NCI-H1694 (cell line): ENCODE measurements around the gene SEMA3F.
A peak's percentile ranks its signal among the peaks of the same experiment; 100 is the strongest.

ENCODE experiments used
- DNase-seq: peaks from one replicate; lab custom pipeline; 2025; lab: John Stamatoyannopoulos, UW

Gene SEMA3F

DNA sequence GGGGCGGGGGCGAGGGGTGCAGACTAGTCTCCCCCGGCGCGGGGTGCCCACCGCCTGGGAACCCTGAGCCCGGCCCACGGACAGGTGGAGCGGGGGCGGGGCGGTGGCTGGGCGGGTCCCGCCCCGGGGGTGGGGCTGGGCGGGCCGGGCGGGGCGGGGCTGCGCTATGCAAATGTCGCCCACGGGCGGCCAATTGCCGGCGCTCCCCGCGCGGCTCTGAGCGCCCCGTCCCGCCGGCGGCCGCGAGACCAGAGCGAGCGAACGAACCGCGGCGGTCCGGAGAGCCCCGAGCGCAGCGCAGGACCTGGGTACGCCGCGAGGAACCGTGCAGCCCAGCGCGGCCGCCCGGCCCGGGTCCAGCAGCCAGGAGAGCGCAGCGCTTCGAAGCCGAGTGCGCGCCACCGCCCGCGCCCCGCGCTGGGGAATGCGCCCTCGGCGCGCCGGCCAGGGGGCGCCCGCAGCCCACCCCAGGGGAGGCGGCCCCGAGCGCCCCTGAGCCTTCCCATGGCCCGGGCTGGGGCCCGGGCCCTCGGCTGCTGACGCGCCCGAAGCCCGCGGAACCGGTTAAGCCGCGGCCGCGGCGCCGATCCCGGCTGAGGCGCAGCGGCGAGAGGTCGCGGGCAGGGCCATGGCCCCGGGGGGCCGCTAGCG, at the start of gene SEMA3F:
Gene SEMA3F (plus strand): TSS at position 485 of the 651 bp plus-strand sequence. CDS start 4,299 bp downstream, outside the sequence.
- no peak for DNase-seq

DNA sequence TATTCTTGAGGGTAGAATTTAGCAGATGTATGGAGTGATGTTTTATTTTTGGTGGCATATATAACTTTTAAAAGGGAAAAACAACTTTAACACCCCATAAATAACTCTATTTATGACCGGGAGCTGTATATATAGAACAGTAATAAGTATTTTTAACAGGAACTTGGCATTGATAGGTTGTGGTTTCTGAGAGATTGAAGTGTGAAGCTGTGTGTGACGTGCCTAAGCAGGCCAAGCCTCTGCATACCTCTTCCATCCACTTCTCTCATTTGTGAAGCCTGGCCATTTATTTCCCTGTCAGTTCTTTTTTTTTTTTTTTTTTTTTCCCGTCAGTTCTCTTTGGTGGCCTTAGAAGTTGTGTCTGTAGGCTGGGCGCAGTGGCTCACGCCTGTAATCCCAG, 43.4 kb upstream of the SEMA3F start:
- no peak for DNase-seq

GRCh38 chr3:50112462-50112861, 42.7 kb upstream of the SEMA3F start:
- peak; percentile 7 for DNase-seq

- DNase-seq = no peak
Observed at GRCh38 chr3:50117120-50117519, 38.0 kb upstream of the SEMA3F start.

DNA sequence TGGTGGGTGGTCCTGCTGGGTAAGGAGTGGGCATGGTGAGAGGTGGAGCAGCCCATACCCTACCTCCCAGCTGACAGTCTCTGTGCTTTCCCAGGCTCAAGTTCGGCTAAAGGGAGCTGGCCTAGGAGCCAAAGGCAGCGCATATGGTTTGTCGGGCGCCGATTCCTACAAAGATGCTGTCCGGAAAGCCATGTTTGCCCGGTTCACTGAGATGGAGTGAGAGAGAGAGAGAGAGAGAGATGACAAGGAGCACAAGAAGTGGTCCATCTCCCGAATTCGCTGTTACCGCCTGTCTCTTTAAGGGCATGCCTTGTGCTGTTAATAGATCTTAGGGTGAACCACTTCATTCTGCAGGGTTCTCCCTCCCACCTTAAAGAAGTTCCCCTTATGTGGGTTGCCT, 36.9 kb upstream of the SEMA3F start:
- DNase-seq = no peak

GRCh38 chr3:50119786-50120185, 35.3 kb upstream of the SEMA3F start:
- DNase-seq = no peak

DNA sequence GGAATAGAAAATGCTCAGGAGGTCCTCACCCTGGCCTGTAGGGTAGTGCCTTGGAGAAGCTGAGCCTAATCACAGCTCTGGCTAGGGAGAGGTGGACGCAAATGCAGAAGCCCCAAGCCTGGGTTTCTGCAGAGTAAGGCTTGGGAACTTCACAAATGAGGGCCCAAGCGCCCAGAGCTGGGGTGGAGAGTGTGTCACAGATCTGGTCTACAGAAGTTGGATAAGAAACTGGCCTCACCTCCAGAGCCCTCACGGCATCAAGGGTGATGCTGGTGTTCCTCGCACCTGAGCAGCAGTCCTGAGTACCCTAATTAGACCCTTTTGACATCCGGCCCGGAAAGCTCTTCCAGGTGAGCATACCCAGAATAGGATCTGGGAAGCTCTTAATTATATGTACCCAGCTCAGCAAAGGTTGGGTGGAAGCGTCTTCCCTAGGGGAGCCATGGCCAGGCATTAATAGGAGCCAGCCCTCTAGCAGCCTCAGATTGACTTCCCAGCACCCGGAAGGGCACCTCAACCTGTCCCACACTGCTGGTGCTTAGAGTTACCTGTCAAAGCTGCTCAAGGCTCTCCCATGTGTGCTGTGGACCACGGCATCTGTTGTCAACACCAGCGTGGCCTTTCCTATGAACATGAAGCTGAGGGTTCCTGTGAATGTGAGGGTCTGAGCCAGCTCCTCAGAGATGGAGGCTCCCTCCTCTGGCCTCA, 34.6 kb upstream of the SEMA3F start:
- no peak for DNase-seq

DNA sequence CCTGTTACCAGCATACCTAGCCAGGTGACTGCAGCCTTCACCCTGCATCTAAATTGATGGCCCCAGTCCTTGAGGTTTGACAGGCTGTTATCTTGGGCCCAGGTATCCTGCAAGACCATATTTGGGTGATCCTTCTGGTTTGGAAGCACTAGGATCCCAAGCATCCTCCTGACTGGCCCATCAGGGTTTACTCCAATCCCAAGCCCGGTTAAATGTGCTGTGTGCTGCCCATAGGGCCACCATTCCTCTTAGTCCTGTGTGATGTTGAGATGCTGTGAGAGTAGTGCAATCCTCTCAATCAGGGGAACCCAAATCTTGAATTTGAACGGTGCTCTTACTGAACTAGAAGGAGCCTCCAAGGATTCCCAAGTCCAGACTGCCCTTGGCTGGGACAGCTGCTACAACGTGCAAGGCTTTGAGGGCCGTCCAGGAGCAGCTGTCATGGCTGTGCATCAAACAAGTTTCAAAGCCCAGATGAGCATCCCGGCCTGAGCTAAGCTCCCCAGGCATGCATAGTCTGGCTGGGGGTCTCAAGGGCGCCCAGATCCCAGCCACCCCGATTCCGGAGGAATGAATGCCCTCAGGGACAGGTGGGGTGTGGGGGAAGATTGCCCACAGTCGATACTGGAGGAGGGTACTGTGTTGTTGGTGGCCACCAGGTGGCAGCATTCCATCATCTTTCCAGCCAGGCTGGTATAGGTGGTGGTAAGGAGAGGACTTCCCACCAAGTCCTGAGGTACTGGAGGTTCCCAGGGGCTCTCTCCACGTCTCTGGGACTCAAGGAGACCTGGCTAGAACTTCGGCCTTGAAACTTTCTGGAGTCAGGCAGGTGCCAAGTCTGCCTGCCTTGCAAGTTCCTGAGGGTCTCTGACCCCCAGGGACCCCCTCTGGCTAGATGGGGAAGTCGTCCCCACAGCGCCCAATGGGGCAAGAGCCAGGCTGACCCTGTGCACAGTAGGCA, 33.8 kb upstream of the SEMA3F start:
- peak; percentile 31 for DNase-seq

- DNase-seq = no peak
Observed at GRCh38 chr3:50122071-50122470, 33.1 kb upstream of the SEMA3F start.

DNA sequence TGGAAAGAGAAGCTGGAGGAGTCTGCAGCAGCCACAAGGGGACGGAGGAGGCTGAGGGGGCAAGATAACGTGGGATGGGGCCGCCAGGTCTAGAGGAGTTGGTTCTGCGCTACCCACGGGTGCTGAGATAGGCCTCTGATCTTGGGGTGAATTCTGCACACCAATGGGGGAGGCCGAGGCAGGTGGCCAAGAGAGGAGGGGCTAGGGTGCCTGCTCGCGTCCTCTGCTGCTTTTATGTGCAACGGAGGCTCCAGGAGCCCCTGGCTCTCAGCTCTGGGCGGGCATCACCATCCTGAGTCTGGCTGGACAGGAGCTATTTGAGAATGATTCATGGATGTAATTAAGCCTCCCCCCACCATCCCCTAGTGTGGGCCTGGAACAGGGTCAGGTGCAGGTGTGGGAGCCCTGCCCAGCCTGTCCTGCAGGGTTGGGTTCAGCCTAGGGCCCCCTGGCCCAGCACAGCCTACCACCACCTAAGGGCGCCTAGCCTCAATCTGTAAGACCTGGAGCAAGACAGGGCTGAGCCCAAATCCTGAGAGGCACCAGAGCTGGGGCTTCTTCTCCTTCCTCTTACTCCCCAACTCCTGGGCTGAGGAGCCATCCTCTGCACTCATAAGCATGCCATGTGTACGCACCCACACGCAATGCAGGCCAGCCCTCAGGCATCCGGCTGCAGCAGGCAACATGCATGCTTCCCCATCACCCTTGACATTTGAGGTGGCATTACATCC, 32.3 kb upstream of the SEMA3F start:
- no peak for DNase-seq

DNA sequence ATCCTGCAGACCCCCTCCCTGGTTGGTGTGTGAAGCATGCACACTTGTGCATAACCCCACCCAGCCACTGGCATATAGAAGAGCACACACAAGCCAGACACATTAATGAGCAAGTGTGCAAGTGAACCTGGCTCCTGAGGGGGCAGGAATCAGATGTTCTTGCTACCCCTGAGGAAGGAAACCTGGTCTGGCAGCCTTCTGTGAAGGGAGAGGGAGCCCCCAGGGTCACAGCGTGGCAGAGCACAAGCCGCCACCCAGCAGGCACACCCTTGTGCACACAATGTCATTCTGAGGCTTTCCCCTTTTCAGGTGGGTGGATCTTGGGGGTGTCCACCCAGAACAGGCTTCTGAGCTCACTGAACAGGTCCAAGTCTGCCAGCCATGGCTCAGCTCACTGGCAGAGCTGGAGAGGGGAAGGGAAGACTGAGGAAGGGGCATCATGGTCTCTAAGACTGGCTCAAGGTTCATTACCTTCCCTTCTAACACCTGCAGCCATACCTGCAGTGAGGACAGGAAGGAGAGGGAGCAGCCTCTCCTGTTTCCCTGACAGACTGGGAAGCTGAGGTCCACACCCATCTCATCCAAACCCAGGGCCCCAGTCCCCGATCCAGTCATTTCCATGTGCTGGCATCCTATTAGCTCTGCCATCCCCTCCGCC, 31.6 kb upstream of the SEMA3F start:
- no peak for DNase-seq

GRCh38 chr3:50124052-50124799, 30.9 kb upstream of the SEMA3F start:
- DNase-seq = no peak

GRCh38 chr3:50124800-50125178, 30.3 kb upstream of the SEMA3F start:
- DNase-seq = no peak

- no peak for DNase-seq
Observed at GRCh38 chr3:50125541-50126286, 29.4 kb upstream of the SEMA3F start.

DNA sequence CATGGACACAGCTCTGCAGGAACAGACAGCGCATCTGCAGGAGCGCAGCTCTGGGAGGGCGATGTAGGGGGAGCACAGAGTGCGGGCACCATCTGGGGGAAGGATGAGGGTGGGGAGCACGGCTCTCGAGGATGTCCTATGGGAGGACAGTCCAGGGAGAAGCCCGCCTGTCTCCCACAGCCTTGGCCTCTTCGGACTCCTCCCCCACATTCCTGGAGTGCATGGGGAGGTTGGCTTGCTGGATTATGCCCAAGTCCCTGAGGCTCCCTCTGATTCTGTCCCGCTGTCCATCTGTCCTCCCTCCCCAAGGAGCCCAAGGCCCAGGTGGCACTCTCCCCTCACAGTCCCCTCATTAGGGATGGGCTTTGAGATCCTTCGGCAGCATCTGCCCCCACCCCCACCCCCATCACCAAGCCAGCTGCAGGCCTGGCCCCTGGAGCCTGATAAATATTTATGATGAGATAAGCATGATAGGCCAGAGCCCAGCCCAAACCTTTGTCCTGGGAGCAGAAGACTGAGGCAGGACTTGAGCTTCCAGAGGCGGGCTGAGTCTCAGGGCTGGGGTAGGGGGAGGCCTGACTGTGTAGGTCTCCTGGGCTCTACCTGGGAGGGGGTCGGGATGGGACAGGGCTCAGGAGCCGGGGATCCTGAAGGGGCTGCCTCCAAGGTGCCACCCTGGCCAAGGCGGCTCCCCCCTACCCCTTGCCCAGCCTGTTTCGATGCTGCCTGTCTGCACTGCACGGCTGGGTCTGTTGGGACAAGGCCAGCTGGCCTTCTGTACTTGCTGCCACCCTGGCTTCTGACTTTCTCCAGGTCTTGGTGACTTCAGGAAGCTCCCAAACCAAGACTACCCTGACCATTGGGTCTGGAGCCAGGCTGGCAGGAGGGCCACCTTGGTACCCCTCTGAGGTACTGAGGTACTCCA, 28.6 kb upstream of the SEMA3F start:
- no peak for DNase-seq

DNA sequence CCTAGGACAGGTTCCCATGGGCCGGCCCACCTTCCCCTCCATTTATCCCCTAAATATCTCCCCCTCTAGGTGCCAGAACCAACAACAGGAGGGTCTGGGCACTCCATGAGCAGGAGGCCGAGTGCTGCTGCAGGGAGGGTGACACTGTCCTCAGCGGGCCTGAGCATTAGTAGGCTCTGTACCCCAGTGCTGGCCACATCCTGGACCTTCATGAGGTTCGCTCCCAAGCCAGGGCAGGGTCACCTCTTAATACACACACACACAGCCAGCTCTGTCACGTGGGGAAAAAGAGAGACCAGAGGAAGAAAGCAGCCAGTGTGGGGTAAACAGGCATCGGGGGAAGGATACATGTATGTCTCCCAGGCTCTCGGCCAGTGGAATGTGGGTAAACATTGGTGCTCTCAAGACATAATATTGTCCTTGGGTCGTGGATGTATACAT, 27.9 kb upstream of the SEMA3F start:
- DNase-seq = no peak

DNA sequence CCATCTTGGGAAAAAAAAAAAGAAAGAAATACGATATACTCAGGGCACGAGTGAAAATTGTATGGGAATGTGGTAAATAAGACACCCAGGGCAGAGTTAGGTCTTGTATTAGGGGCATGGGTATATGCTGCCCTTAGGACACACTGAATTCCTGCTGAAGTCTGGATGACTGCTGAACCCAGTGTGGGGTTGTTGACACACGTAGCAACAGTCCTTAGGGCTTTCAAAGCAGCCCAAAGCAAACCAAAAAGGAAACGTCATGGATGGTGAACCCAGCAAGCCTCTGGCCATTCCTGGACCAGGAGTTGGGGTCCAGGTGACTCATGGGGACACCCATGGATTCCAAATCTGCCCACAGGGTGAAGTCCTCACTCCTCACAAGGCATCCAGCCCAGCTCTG, 27.1 kb upstream of the SEMA3F start:
- DNase-seq = no peak

DNA sequence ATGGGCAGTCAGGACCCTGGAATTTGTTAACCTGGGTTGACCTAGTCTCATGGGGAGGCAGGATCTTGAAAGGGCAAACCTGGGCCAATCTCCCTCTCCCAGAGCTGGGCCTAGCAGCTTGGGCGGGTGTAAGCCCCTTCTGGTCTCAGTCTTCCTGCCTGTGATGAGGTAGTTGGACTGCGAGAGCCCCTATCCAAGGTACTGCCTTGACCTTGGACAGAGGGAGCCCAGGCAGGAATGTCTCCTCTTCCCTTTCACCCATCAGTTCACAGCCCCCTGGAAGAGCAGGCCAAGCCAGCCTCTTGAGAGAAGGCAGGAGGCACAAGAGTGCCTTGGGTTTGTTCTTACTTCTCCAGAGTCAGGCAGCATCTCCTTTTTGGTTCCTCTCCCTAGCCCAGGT, 24.7 kb upstream of the SEMA3F start:
- no peak for DNase-seq
